ENCODE measurements around the gene PRCP. TPM values are rescaled to one million over a fixed set of nuclear protein-coding genes. Genes with fewer than 3 reads are reported as not detected.

Gene PRCP
- polyA plus RNA-seq, 1 of the 3 experiments (the other 2 are of a cell fraction): 65.0 TPM

GRCh38 chr11:82869657-82870056, 30.6 kb downstream of the PRCP start:
- CTCF ChIA-PET: interaction anchor here (1.3 to 5.7 kb wide), 4 partner anchors 16 to 380 kb away, joined by 3 to 86 read pairs (median 11); no protein-coding TSS in a partner anchor
- H3K4me1 ChIP-seq (ENCODE audit: control insufficient read depth in 1 of 2, insufficient read depth in 2 of 2, low read depth in 1 of 2, low read length in 1 of 2): 0 out of 4 replicates have a peak, but pooled peaks cover 0 to 8% of the 10 kb centered on the region in 2 experiments
- TF ChIP-seq CTCF (IDR thresholded peaks at IDR 0.05): no peak
- TF ChIP-seq GABPA (IDR thresholded peaks at IDR 0.05; ENCODE audit: low read depth): no peak
- TF ChIP-seq RFX5 (IDR thresholded peaks at IDR 0.05; ENCODE audit: low read length): no peak
- TF ChIP-seq CHD2 (IDR thresholded peaks at IDR 0.05; ENCODE audit: low read length, partially characterized antibody): no peak
- TF ChIP-seq YY1 (IDR thresholded peaks at IDR 0.05; ENCODE audit: low read depth): no peak
- TF ChIP-seq, protein P1, sequence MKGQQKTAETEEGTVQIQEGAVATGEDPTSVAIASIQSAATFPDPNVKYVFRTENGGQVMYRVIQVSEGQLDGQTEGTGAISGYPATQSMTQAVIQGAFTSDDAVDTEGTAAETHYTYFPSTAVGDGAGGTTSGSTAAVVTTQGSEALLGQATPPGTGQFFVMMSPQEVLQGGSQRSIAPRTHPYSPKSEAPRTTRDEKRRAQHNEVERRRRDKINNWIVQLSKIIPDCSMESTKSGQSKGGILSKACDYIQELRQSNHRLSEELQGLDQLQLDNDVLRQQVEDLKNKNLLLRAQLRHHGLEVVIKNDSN (IDR thresholded peaks at IDR 0.05; ENCODE audit: borderline replicate concordance, low read depth): no peak
- TF ChIP-seq MEF2A (IDR thresholded peaks at IDR 0.05; ENCODE audit: borderline replicate concordance, low read depth): no peak
- no peak for TF ChIP-seq FOXM1 (IDR thresholded peaks at IDR 0.05; ENCODE audit: low read depth)

GRCh38 chr11:82867495-82868082, 32.6 kb downstream of the PRCP start:
- Histone ChIP-seq H3K9me2 (no peaks in the 10 kb centered on the region), H4K20me1 (ENCODE audit: insufficient read depth) (no peaks in the 10 kb centered on the region), H3K36me3 (replicated peaks in 1 of 2; ENCODE audit: control insufficient read depth in 1 of 2, insufficient read depth in 2 of 2, low read length in 1 of 2) (no peaks in the 10 kb centered on the region), H3K9me3 (no peaks in the 10 kb centered on the region), H3F3A (replicated peaks; ENCODE audit: insufficient read depth) (no peaks in the 10 kb centered on the region), H3K27ac (ENCODE audit: low read depth in 2 of 2, low read length in 1 of 2) (no peak overlapping the region), H3K9ac (no peak overlapping the region), H3K4me2 (0 out of 2 replicates have a peak overlapping the region, but pooled peaks have one; percentile 20), H3K79me2 (ENCODE audit: insufficient read depth) (no peaks in the 10 kb centered on the region), H3K4me3 (ENCODE audit: low read depth in 2 of 2, low read length in 1 of 2) (no peak overlapping the region; a peak in 1 of 4 replicates), H3K4me1 (ENCODE audit: control insufficient read depth in 1 of 2, insufficient read depth in 2 of 2, low read depth in 1 of 2, low read length in 1 of 2) (peaks cover 0 to 7% of the 10 kb centered on the region in 2 experiments; a peak in 1 of 4 replicates), H2AFZ (ENCODE audit: low read depth) (peak overlapping the region; percentile 72), H3K27me3 (ENCODE audit: insufficient read depth) (no peaks in the 10 kb centered on the region)
- ChIA-PET POLR2A (interaction anchor here (0.6 to 1.0 kb wide), 3 partner anchors 21 to 149 kb away, joined by 3 to 4 read pairs (median 3); no protein-coding TSS in a partner anchor), CTCF (interaction anchor here (0.6 to 5.7 kb wide), 83 partner anchors 8 to 1851 kb away, joined by 3 to 86 read pairs (median 4); partner anchors contain the start of genes CCDC90B, DDIAS, FAM181B and PRCP)
- DNase-seq: peak; percentile 62
- WGBS (ENCODE audit: low lambda C conversion rate): 19% methylated on average over 10 of the region's 10 CpGs
- TF ChIP-seq CHD2 (IDR thresholded peaks at IDR 0.05; ENCODE audit: low read length, partially characterized antibody) (peak; percentile 24), GABPA (IDR thresholded peaks at IDR 0.05; ENCODE audit: low read depth) (no peak), ZBTB33 (IDR thresholded peaks at IDR 0.05; ENCODE audit: borderline replicate concordance, low read depth) (no peak), FOXJ3 (CRISPR knock-in tag; IDR thresholded peaks at IDR 0.05) (no peak), USF2 (IDR thresholded peaks at IDR 0.05; ENCODE audit: borderline replicate concordance, low read depth, low read length) (no peak), RFX5 (IDR thresholded peaks at IDR 0.05; ENCODE audit: low read length) (no peak), REST (IDR thresholded peaks at IDR 0.05; ENCODE audit: low read depth, low read length) (no peak), MXI1 (IDR thresholded peaks at IDR 0.05; ENCODE audit: low read depth, low read length) (0 out of 2 replicates have a peak, but pooled peaks have one; percentile 15), NFIC (IDR thresholded peaks at IDR 0.05; ENCODE audit: borderline replicate concordance) (no peak)
- TF ChIP-seq, protein P2, sequence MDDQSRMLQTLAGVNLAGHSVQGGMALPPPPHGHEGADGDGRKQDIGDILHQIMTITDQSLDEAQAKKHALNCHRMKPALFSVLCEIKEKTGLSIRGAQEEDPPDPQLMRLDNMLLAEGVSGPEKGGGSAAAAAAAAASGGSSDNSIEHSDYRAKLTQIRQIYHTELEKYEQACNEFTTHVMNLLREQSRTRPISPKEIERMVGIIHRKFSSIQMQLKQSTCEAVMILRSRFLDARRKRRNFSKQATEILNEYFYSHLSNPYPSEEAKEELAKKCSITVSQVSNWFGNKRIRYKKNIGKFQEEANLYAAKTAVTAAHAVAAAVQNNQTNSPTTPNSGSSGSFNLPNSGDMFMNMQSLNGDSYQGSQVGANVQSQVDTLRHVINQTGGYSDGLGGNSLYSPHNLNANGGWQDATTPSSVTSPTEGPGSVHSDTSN (IDR thresholded peaks at IDR 0.05): no peak

More at GRCh38 chr11:82869657-82870056, 30.6 kb downstream of the PRCP start:
- Histone ChIP-seq H3K79me2 (ENCODE audit: insufficient read depth) (no peaks in the 10 kb centered on the region), H3K9me2 (no peaks in the 10 kb centered on the region), H3K4me3 (ENCODE audit: low read depth in 2 of 2, low read length in 1 of 2) (no peak overlapping the region), H3K9me3 (no peaks in the 10 kb centered on the region), H3K27me3 (ENCODE audit: insufficient read depth) (no peaks in the 10 kb centered on the region), H3K4me2 (no peak overlapping the region), H3F3A (replicated peaks; ENCODE audit: insufficient read depth) (no peaks in the 10 kb centered on the region), H3K36me3 (replicated peaks in 1 of 2; ENCODE audit: control insufficient read depth in 1 of 2, insufficient read depth in 2 of 2, low read length in 1 of 2) (no peaks in the 10 kb centered on the region), H4K20me1 (ENCODE audit: insufficient read depth) (no peaks in the 10 kb centered on the region), H2AFZ (ENCODE audit: low read depth) (no peak overlapping the region), H3K9ac (no peak overlapping the region), H3K27ac (ENCODE audit: low read depth in 2 of 2, low read length in 1 of 2) (no peak overlapping the region)
- DNase-seq: no peak
- POLR2A ChIA-PET: no interaction called here

All from SK-N-SH (cell line).